ENCODE data around the gene C5orf58.

GRCh38 chr5:170252720-170253350, 20.1 kb downstream of the C5orf58 start:
- no peak for TF ChIP-seq CTCF (conservative IDR thresholded peaks at IDR 0.05; ENCODE audit: low read length)
- no peak for TF ChIP-seq EZH2phosphoT487 (IDR thresholded peaks at IDR 0.05; ENCODE audit: borderline replicate concordance)

All from Loucy (cell line).